Measurements from ENCODE around the gene ASB1.

The ASB1 gene

GRCh38 chr2:238391042-238391689 lies 35.6 kb upstream of the ASB1 start (continued):
- TF ChIP-seq ZNF530 (tag by site-specific recombination; IDR thresholded peaks at IDR 0.05; ENCODE audit: low read depth) (no peak), KLF1 (tag by site-specific recombination; IDR thresholded peaks at IDR 0.05) (0 out of 2 replicates have a peak, but pooled peaks have one; percentile 18), PRDM6 (tag by site-specific recombination; IDR thresholded peaks at IDR 0.05) (peak; percentile 89), ZNF292 (tag by site-specific recombination; IDR thresholded peaks at IDR 0.05; ENCODE audit: borderline replicate concordance, low read depth) (no peak), SP2 (tag by site-specific recombination; IDR thresholded peaks at IDR 0.05) (no peak), GFI1B (tag by site-specific recombination; IDR thresholded peaks at IDR 0.05) (peak; percentile 52; the same call in 1 of the 2 replicates), ZBTB44 (tag by site-specific recombination; IDR thresholded peaks at IDR 0.05) (0 out of 2 replicates have a peak, but pooled peaks have one; percentile 24), ZNF600 (tag by site-specific recombination; IDR thresholded peaks at IDR 0.05) (0 out of 2 replicates have a peak, but pooled peaks have one; percentile 46), KLF10 (tag by site-specific recombination; IDR thresholded peaks at IDR 0.05) (peak; percentile 61; the same call in 1 of the 2 replicates), IKZF3 (tag by site-specific recombination; IDR thresholded peaks at IDR 0.05) (peak; percentile 69; the same call in 1 of the 2 replicates), KLF17 (tag by site-specific recombination; IDR thresholded peaks at IDR 0.05) (peak; percentile 66), GLI2 (tag by site-specific recombination; IDR thresholded peaks at IDR 0.05; ENCODE audit: borderline replicate concordance, low read depth) (peak; percentile 58; the same call in 1 of the 2 replicates), EGR2 (tag by site-specific recombination; IDR thresholded peaks at IDR 0.05; ENCODE audit: low read depth) (0 out of 2 replicates have a peak, but pooled peaks have one; percentile 27)

GRCh38 chr2:238396663-238397062 lies 30.1 kb upstream of the ASB1 start:
- H3K4me3 ChIP-seq (ENCODE audit: low read depth, low read length): no peak overlapping the region
- no peak overlapping the region for H3K27ac ChIP-seq (ENCODE audit: extremely low read depth, low read depth, low read length)
- no peak for TF ChIP-seq ZEB2 (tag by site-specific recombination; IDR thresholded peaks at IDR 0.05)
- no peak for TF ChIP-seq ZNF623 (tag by site-specific recombination; IDR thresholded peaks at IDR 0.05)
- TF ChIP-seq MYNN (tag by site-specific recombination; IDR thresholded peaks at IDR 0.05; ENCODE audit: borderline replicate concordance): no peak
- no peak for TF ChIP-seq ZBTB6 (tag by site-specific recombination; IDR thresholded peaks at IDR 0.05)
- no peak for TF ChIP-seq ZNF571 (tag by site-specific recombination; IDR thresholded peaks at IDR 0.05)
- TF ChIP-seq BCL11A (tag by site-specific recombination; IDR thresholded peaks at IDR 0.05; ENCODE audit: low read depth): no peak
- no peak for TF ChIP-seq ZNF155 (tag by site-specific recombination; IDR thresholded peaks at IDR 0.05)
- TF ChIP-seq MZF1 (tag by site-specific recombination; IDR thresholded peaks at IDR 0.05; ENCODE audit: borderline replicate concordance): no peak
- TF ChIP-seq ZSCAN23 (tag by site-specific recombination; IDR thresholded peaks at IDR 0.05): no peak
- TF ChIP-seq WT1 (tag by site-specific recombination; IDR thresholded peaks at IDR 0.05): no peak
- no peak for TF ChIP-seq ZNF510 (tag by site-specific recombination; IDR thresholded peaks at IDR 0.05; ENCODE audit: insufficient replicate concordance)
- no peak for TF ChIP-seq FEZF1 (tag by site-specific recombination; IDR thresholded peaks at IDR 0.05)
- no peak for TF ChIP-seq ZNF707 (tag by site-specific recombination; IDR thresholded peaks at IDR 0.05)
- no peak for TF ChIP-seq ZNF19 (tag by site-specific recombination; IDR thresholded peaks at IDR 0.05; ENCODE audit: low read depth)
- no peaks in the 10 kb centered on the region; the same call in 1 of the 2 replicates for H3K4me1 ChIP-seq (ENCODE audit: control insufficient read depth, insufficient read depth, low read length)
- POLR2A ChIA-PET: no interaction called here
- H3K36me3 ChIP-seq (ENCODE audit: control insufficient read depth in 2 of 2, insufficient read depth in 1 of 2, low read length in 2 of 2): peaks cover 0 to 25% of the 10 kb centered on the region in 2 experiments
- CTCF ChIA-PET: interaction anchor here (0.5 to 0.6 kb wide), 2 partner anchors 14 to 133 kb away, joined by 4 read pairs; no protein-coding TSS in a partner anchor
- H3K9me3 ChIP-seq (ENCODE audit: control insufficient read depth, insufficient read depth, low read depth, low read length): no peaks in the 10 kb centered on the region

Measured in HEK293 (cell line).